ENCODE results near the gene PRSS48.

DNA sequence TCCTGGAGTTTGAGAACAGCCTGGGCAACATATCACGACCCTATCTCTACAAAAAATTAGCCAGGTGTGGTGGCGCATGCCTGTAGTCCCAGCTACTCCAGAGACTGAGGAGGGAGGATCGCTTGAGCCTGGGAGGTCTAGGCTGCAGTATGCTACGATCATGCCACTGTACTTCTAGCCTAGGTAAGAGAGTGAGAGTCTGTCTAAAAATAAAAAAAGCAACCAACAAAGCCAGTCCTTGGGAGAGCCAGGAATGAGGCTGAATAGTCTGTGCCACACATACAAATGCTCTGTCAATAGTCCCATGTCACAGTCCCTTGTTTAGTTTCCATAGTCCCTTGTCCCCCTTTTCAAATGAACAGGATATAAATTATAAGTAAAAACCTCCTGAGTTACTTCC lies 19.3 kb upstream of the PRSS48 start:
- TF ChIP-seq, protein P1, sequence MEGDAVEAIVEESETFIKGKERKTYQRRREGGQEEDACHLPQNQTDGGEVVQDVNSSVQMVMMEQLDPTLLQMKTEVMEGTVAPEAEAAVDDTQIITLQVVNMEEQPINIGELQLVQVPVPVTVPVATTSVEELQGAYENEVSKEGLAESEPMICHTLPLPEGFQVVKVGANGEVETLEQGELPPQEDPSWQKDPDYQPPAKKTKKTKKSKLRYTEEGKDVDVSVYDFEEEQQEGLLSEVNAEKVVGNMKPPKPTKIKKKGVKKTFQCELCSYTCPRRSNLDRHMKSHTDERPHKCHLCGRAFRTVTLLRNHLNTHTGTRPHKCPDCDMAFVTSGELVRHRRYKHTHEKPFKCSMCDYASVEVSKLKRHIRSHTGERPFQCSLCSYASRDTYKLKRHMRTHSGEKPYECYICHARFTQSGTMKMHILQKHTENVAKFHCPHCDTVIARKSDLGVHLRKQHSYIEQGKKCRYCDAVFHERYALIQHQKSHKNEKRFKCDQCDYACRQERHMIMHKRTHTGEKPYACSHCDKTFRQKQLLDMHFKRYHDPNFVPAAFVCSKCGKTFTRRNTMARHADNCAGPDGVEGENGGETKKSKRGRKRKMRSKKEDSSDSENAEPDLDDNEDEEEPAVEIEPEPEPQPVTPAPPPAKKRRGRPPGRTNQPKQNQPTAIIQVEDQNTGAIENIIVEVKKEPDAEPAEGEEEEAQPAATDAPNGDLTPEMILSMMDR (conservative IDR thresholded peaks at IDR 0.05; ENCODE audit: low read length), result no peak
- no peak for TF ChIP-seq EZH2phosphoT487 (IDR thresholded peaks at IDR 0.05; ENCODE audit: borderline replicate concordance)
